ENCODE results near the gene SNRNP70.
"Not testable (repeated sequence)": the region's sequence is repeated elsewhere in the genome, so short reads cannot be mapped to it uniquely, and the experiment has no call there.

SNRNP70 gene

DNA sequence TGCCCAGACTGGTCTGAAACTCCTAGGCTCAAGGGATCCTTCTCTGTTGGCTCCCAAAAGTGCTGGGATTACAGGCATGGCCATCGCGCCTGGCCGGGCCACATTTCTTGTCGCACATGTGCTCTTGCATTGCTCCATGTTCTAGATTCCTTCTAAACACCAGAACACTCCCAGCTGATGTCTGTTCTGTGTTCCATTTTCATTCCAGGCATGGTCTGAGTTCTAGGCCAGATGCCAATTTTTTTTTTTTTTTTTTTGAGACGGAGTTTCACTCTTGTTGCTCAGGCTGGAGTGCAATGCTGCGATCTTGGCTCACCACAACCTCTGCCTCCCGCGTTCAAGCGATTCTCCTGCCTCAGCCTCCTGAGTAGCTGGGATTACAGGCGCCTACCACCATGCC is 36.6 kb downstream of the SNRNP70 start:
- not testable (repeated sequence) for DNase-seq

DNA sequence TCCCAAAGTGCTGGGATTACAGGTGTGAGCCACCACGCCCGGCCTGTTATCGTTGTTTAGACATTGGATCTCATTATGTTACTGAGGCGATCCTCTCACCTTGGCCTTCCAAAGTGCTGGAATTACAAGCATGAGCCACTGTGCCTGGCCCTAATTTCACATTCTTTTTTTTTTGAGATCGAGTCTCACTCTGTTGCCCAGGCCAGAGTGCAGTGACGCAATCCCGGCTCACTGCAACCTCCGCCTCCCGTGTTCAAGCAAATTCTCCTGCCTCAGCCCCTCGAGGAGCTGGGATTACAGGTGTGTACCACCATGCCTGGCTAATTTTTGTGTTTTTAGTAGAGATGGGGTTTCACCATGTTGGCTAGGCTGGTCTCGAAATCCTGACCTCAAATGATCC is 38.0 kb downstream of the SNRNP70 start:
- not testable (repeated sequence) for DNase-seq

- DNase-seq = no peak
Measured at GRCh38 chr19:49125025-49125731, 39.9 kb downstream of the SNRNP70 start.

GRCh38 chr19:49126575-49126974 is 41.3 kb downstream of the SNRNP70 start:
- DNase-seq = no peak

DNA sequence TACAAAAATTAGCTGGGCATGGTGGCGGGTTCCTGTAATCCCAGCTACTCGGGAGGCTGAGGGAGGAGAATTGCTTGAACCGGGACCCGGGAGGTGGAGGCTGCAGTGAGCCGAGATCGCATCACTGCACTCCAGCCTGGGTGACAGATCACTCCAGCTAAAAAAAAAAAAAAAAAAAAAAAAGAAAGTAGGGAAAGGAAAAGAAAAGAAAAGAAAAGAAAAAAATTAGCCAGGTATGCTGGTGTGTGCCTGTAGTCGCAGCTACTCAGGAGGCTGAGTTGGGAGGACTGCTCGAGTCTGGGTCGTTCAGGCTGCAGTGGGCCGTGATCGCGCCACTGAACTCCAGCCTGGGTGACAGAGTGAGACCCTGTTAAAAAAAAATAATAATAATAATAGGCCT is 42.0 kb downstream of the SNRNP70 start:
- DNase-seq = not testable (repeated sequence)

DNA sequence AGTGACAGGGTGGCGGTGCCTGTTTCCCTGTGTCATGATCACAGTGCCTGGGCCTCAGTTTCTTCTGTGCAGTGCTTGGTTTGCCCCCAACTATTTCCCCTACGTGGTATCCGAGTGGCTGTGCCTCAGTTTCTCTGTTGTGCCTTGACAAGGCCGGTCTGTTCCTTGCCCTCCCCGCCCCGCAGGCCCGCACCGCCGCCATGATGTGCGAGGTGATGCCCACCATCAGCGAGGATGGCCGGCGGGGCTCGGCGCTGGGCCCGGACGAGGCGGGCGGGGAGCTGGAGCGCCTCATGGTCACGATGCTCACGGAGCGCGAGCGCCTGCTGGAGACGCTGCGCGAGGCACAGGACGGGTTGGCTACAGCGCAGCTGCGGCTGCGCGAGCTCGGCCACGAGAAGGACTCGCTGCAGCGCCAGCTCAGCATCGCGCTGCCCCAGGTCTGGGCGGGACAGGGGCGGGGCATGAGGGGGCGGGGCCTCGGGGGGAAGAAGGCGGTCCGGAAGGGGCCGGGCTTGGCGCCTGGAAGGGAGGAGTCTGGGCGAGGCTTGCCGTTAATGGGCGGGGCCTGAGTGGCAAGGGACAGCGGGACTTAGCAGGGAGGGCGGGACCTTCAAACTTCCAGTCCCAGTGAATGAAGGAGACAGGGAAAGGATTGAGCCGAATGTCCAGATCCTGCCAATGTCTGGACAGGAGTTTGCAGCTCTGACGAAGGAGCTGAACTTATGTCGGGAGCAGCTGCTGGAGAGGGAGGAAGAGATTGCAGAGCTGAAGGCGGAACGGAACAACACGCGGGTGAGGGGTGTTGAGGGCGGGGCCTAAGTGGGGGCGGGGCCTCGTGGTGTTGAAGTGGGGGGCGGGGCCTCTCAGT is 42.7 kb downstream of the SNRNP70 start:
- DNase-seq = peak; percentile 99

DNA sequence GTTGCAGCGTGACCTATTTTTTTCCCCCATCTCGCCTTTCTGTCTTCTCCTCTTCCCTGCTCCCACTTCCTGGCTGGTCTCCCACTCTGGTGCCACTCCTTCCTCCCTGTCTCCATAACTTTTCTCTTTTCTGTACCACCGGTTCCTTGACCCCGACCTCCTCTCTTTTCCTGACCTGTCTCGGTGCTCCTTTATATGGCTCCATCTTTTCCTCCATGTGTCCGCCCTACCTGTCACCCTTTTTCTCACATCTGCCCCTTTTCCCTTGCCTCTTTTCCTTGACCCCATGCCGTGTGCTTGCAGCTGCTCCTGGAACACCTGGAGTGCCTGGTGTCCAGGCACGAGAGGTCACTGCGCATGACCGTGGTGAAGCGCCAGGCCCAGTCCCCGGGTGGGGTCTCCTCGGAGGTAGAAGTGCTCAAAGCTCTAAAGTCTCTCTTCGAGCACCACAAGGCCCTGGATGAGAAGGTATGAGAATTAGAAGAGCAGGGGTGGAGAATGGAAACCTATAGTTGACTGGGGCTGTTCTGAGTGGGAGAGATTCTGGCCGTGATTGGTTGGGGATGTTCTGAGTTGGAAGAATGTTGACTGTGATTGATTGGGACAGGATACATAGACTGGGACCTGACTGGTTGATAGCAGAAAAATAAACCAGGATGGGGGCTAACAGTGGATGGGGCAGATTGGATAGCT is 43.4 kb downstream of the SNRNP70 start:
- DNase-seq = no peak

GRCh38 chr19:49129238-49129583 is 44.0 kb downstream of the SNRNP70 start:
- no peak for DNase-seq

- no peak for DNase-seq
Measured at GRCh38 chr19:49130325-49130724, 45.1 kb downstream of the SNRNP70 start.

DNA sequence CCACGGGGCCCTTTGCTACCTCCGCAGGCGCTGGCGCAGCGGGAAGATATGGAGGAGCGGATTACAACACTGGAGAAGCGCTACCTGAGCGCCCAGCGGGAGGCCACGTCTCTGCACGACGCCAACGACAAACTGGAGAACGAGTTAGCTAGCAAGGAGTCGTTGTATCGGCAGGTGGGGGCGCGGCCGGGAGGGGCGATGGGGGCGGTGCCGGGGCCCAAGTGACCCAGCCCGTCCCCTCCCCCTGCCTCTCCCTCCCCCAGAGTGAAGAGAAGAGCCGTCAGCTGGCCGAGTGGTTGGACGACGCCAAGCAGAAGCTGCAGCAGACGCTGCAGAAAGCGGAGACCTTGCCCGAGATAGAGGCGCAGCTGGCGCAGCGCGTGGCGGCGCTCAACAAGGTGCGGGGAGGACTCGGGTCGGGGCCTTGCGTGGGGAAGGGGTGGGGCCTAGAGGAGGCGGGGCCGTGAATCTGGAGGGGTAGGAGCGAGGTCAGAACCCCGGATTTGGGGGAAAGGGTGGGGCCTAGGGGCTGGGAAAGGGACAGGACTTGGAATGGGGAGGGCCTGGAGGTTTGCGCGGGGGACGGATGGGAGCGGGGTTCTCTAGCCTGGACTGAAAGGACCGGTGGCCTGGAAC is 47.8 kb downstream of the SNRNP70 start:
- peak; percentile 52 for DNase-seq

DNA sequence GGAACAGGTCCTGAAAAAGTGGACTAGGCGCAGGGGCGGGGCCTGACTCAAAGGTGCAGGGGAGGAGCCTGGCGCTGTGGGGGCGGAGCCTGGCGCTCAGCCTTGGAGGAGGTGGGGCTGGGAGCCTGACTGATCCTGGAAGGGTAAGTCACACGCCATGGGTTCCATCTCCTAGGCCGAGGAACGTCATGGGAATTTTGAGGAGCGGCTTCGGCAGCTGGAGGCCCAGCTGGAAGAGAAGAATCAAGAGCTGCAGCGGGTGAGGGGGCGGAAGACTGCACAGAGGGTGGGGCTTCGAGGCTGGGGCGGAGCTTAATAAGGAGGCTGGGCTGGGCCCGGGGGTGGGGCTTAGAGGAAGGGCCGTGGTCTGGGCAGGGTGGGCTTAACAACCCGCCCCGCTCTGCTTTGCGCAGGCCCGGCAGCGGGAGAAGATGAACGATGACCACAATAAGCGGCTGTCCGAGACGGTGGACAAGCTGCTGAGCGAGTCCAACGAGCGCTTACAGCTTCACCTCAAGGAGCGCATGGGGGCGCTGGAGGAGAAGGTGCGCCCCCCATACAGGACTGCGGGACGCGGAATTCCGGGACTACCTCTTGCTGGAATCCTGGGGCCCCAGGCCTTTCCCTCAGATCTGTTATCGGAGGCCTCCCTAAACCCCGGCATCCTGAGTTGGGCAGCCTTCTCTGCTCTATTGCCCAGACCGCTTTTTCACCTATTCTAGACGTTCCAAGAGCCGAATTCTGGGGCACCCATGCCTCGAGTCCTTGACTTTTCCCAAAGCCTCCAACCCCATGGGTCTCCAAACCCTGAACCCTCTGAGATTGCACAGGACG is 48.6 kb downstream of the SNRNP70 start:
- peak; percentile 76 for DNase-seq

GRCh38 chr19:49135686-49136085 is 50.4 kb downstream of the SNRNP70 start:
- no peak for DNase-seq

DNA sequence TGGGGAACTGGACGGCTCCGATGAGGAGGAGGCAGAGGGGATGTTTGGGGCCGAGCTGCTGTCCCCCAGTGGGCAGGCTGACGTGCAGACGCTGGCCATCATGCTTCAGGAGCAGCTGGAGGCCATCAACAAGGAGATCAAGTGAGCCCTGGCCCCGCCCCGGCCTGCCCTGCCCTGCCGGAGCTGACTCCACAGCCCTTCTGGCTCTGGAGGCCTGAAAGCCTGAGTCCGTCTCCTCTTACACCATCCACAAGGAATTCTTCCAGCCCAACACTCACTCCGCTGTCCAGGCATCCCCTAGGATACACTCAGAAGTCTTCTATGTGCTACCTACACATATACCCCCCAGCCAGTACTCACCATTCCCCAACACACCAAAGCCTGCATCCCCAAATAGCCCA is 51.5 kb downstream of the SNRNP70 start:
- no peak for DNase-seq

GRCh38 chr19:49140951-49141350 is 55.7 kb downstream of the SNRNP70 start:
- DNase-seq = no peak

DNA sequence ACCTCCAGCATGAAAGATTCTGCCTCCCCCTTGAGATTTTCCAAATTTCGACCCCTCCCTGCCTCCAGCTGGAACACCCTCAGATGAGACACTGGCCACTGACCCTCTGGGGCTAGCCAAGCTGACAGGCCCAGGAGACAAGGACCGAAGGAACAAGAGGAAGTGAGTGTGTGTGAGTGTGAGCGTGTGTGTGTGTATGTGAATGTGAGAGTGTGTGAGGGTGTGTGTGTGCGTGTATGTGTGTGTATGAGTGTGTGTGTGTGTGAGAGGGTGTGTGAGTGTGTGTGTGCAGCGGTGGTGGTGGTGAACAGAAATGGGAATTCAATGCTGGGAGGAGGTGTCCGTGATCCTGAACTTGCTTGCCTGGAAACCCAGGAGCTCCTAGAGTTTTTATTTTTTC is 56.1 kb downstream of the SNRNP70 start:
- no peak for DNase-seq

DNA sequence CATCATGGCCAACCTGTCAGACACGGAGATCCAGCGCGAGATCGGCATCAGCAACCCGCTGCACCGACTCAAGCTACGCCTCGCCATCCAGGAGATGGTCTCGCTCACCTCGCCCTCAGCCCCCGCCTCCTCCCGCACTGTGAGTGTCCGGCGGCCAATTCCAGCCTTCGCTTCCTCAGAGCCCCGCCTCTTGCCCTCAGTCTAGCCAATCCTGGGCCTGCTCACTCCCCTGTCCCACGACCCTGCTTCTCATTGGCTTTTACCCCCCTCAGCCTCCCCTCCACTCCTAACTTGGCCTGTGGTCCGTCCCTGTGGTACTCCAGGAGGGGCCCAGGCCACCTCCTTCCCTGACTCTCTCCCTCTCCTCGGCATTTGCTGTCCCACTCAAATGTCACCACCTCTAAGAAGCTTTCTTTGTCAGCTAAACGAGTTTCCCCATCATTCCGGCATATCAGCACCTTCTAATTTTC is 57.6 kb downstream of the SNRNP70 start:
- peak; percentile 94 for DNase-seq

- DNase-seq = peak; percentile 86
Measured at GRCh38 chr19:49145573-49146407, 60.5 kb downstream of the SNRNP70 start.

GRCh38 chr19:49146408-49146770 is 61.1 kb downstream of the SNRNP70 start:
- not testable (repeated sequence) for DNase-seq

DNA sequence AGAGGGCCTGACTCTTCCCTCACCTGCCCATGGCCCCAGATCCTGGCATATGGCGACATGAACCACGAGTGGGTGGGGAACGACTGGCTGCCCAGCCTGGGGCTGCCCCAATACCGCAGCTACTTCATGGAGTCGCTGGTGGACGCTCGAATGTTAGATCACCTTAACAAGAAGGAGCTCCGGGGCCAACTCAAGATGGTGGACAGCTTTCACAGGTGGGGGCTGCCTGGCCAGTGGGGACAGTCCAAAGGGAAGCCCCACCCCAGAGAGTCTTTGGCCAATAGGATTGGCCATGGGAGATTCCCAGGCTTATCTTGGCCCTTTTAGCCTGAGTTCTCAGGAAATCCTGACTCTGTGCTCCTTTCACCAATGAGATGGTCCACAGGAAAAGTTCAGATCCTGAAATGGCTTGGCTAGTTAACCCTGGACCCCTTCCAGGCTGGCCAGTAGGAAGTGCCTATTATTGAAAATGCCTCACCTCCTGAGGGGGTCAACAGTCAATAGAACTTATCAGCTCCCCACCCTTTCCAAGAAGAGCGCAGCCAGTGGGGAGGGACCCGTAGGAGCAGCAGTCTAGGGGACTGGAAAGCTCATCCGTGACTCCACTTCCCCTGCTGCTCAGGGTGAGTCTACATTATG is 62.9 kb downstream of the SNRNP70 start:
- no peak for DNase-seq

- peak; percentile 99 for DNase-seq
Measured at GRCh38 chr19:49148784-49149651, 63.8 kb downstream of the SNRNP70 start.

All from hematopoietic multipotent progenitor cell treated with erythropoietin and hydrocortisone succinate and interleukin-3 and kit ligand, for 6 days (in vitro differentiated cells).